ENCODE measurements around the gene PHPT1.

PHPT1 gene

DNA sequence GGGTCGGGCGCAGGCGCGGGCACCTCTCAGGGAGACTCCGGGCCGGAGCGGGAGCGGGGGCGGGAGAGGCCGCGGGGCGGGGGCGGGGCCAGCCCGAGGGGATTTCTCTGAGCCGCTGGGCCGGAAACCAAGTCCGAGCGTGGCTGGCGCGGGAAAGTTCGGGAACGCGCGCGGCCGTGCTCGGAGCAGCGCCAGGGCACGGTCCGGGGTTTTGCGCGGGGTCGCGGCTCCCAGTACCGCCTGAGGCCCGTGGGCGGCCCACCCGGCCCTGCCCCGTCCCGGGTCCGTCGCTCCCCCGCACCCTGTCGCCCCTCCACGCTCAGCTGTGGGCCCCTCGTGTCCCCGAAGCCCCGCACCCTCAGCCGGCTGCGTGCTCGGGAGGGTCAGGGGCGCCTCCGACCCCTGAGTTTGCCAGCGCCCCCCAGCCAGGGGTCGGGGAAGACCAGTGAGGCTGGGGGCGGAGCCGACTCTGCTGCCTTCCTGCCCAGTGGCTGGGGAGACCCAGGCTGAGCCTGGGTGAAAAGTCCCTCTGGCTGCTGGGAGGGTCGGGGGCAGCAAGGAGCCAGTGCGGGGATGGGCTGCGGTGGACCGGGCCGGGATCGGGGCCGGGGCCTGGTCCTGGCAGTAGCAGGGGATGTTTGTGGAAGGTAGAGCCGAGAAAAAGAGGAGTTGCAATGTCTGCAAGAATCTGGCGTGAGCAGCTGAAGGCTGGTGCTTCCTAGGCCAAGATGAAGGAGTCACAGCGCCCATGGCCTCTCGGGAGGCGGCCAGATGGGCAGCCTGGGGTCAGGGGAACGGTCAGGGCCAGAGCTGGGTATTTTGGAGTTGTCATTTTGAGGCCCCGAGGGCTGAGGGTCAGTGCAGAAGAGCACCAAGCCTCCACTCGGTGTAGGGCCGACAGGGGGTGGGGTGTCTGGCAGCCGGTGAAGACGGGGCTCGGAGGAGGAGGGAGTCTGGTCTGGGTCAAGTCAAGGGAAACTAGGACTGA, 37.7 kb downstream of the PHPT1 start:
- no peak for DNase-seq (ENCODE audit: low read depth)

DNA sequence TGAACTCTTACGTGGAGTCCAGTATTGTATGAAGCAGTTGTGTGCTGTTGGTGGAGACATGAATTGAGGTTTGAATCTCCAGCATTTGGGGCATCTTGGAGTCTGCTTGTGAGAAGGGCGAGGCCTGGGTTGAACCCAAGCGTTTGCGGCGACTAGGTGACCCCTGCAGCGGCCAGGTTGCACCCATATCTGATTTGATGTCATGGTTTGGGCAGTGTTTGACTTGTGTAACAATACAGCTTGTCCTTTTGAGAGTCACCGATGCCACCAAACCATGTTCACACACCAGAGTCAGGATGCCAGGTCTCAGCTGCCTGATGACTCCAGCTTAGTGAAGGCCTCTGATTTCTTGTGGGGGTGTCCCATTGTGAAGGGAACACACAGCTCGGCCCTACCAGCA, 39.2 kb downstream of the PHPT1 start:
- DNase-seq (ENCODE audit: low read depth): no peak

DNA sequence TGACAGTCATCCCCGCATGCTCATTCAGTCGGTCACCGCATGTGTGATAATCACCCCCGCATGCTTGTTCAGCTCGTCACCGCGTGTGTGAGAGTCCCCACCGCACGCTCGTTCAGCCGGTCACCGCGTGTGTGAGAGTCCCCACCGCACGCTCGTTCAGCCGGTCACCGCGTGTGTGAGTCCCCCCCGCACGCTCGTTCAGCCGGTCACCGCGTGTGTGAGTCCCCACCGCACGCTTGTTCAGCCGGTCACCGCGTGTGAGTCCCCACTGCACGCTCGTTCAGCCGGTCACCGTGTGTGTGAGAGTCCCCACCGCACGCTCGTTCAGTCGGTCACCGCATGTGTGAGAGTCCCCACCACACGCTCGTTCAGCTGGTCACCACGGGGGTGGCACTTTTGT, 40.6 kb downstream of the PHPT1 start:
- DNase-seq (ENCODE audit: low read depth): no peak

DNA sequence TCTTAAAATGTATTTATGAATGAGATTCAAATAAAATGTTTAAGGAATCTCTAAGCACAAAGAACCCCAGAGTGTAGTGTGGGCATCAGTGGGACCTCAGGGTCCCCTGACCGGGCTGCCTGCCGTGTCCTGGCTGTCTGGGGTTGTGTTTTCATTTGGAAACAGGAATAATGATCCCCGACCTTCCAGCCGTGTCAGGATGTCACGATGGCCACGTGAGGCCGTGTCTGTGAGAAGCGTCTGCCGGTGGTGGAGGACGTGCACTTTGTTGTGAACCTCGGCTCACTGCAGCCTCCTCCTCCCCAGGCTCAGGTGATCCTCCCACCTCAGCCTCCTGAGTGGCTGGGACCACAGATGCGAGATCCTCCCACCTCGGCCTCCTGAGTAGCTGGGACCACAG, 41.5 kb downstream of the PHPT1 start:
- no peak for DNase-seq (ENCODE audit: low read depth)

DNA sequence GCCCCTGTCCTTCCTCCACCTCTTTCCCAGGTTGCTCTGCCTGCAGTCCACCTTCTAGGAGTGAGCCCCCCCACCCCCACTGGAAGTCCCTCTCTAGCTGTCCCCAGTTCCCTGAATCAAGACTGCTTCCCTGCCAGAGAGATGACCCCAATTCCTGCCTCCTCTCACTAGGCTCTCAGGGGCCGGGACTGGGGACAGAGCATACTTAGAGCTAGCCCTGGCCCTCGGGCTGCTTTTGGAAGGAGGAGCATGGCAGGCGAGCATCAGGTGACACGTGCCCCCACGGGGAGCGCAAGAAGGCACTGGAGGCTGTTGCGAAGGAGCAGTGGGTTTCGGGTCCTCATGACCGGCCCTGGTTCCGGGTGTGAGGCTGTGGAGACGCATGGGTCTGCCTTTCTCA, 46.8 kb downstream of the PHPT1 start:
- DNase-seq (ENCODE audit: low read depth): no peak

DNA sequence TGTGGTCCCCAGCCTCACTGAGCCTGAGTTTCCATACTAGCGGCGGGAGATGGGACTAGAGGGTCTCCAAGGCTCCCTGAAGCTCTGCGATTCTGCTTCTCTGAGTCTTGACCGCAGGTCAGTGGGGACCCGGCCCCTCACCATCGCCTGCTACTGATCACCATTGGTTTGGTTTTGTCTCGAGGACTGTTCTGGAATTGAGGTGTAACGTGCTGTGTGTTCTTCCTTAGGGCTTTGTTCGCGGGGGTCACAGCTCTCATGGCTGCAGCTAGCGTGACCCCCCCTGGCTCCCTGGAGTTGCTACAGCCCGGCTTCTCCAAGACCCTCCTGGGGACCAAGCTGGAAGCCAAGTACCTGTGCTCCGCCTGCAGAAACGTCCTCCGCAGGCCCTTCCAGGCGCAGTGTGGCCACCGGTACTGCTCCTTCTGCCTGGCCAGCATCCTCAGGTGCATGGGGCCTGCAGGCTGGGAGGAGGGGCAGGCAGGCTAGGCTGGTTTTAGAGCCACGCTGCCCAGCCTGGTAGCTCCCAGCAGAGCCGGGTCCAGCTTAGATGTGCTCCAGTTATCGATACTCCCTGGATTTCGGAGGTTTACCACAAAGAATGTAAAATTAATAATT, 49.4 kb downstream of the PHPT1 start:
- no peak for DNase-seq (ENCODE audit: low read depth)

DNA sequence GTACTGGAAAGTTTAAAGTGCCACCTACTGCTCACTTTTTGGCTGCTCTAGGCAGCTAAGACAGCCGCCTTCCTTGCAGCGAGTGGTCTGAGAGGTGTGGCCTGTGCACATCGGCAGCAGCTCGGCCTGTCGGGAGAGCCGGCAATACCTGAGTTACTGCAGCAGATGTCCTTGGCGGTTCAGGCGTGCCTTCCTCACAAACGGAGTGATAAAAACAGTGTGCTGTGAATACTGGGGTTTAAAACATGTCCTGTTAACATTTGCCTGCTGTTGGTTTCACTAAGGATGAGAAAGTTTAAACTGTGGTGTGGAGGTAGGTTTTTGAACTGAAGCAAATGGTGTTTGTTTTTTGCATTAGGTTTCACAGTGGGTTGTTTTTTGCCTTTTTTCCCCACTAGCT, 50.0 kb downstream of the PHPT1 start:
- DNase-seq (ENCODE audit: low read depth): no peak

DNA sequence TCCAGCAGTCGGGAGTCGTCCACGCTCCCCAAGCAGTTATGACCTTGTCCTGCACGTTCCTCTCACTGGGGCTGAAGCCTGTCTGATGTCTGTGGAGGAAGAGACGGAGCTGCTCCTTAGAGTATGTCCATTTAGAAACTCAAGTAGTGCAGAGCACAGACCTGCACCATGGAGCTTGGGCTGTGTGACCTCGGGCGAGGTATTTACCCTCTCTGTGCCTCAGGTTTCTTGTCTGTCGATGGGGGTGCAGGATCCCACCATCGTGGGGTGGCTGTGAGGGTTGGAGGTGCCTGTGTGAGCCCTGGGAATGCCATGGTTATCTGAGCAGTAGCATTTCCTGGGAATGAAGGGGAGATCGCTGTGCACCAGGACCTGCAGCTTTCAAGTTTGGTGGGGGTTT, 51.3 kb downstream of the PHPT1 start:
- no peak for DNase-seq (ENCODE audit: low read depth)
